ENCODE data around the gene STK10. TPM values are rescaled to one million over a fixed set of nuclear protein-coding genes. Genes with fewer than 3 reads are reported as not detected.

The STK10 gene
- total and polyA plus RNA-seq, 2 experiments from 2014 or later = 21.2 to 28.9 TPM

GRCh38 chr5:172234031-172234430, 46.0 kb upstream of the STK10 start:
- WGBS, 2 experiments (ENCODE audit: low coverage in 1 of 2, low lambda C conversion rate in 2 of 2, missing lambda C conversion rate in 2 of 2) = 95% methylated on average over 4 of the region's 4 CpGs
- no peak for DNase-seq
- peaks cover 78% of the 10 kb centered on the region for H3K79me2 ChIP-seq (ENCODE audit: insufficient read depth)
- peaks cover 35% of the 10 kb centered on the region for H3K36me3 ChIP-seq (ENCODE audit: low read depth)
- peaks cover 14% of the 10 kb centered on the region; the same call in 1 of the 2 replicates for H4K20me1 ChIP-seq (ENCODE audit: insufficient read depth)
- H3K27ac ChIP-seq = no peak overlapping the region
- no peak overlapping the region for H3K9ac ChIP-seq
- H3F3A ChIP-seq (ENCODE audit: insufficient read depth) = 0 out of 2 replicates have a peak, but pooled peaks cover 11% of the 10 kb centered on the region
- H3K9me2 ChIP-seq (ENCODE audit: insufficient read depth) = no peaks in the 10 kb centered on the region
- in situ Hi-C loops (cut with MboI) = no loop called here
- H3K4me3 ChIP-seq = no peak overlapping the region
- H3K9me3 ChIP-seq (ENCODE audit: low read depth) = no peaks in the 10 kb centered on the region
- no peak overlapping the region for H3K4me2 ChIP-seq (ENCODE audit: unreplicated experiment)
- no peaks in the 10 kb centered on the region for H3K27me3 ChIP-seq (replicated peaks; ENCODE audit: insufficient read depth)
- no peak overlapping the region for H2AFZ ChIP-seq
- peaks cover 15% of the 10 kb centered on the region; the same call in 1 of the 2 replicates for H3K4me1 ChIP-seq (ENCODE audit: insufficient read depth)
- no peak for TF ChIP-seq EZH2 (IDR thresholded peaks at IDR 0.05; ENCODE audit: insufficient read depth, poor library complexity, severe bottlenecking)
- no peak for TF ChIP-seq EZH2phosphoT487 (IDR thresholded peaks at IDR 0.05; ENCODE audit: insufficient read depth, low read depth)

- Histone ChIP-seq H3K4me3 (no peak overlapping the region), H3K36me3 (ENCODE audit: low read depth) (peaks cover 50% of the 10 kb centered on the region), H3K27me3 (replicated peaks; ENCODE audit: insufficient read depth) (no peaks in the 10 kb centered on the region), H3K4me2 (ENCODE audit: unreplicated experiment) (no peak overlapping the region), H3F3A (ENCODE audit: insufficient read depth) (no peaks in the 10 kb centered on the region), H3K79me2 (ENCODE audit: insufficient read depth) (peaks cover 56% of the 10 kb centered on the region), H3K9me3 (ENCODE audit: low read depth) (no peaks in the 10 kb centered on the region), H3K4me1 (ENCODE audit: insufficient read depth) (peaks cover under 1% of the 10 kb centered on the region; the same call in 1 of the 2 replicates), H3K27ac (no peak overlapping the region), H3K9ac (no peak overlapping the region), H4K20me1 (ENCODE audit: insufficient read depth) (peaks cover 3% of the 10 kb centered on the region; the same call in 1 of the 2 replicates), H2AFZ (no peak overlapping the region), H3K9me2 (ENCODE audit: insufficient read depth) (no peaks in the 10 kb centered on the region)
- 96 to 100% methylated on average over 1 of the region's 1 CpG for WGBS, 2 experiments (ENCODE audit: low coverage in 1 of 2, low lambda C conversion rate in 2 of 2, missing lambda C conversion rate in 2 of 2)
- no peak for TF ChIP-seq EZH2phosphoT487 (IDR thresholded peaks at IDR 0.05; ENCODE audit: insufficient read depth, low read depth)
- TF ChIP-seq EZH2 (IDR thresholded peaks at IDR 0.05; ENCODE audit: insufficient read depth, poor library complexity, severe bottlenecking) = no peak
- DNase-seq = no peak
- in situ Hi-C loops (cut with MboI) = no loop called here
These were observed 41.9 kb upstream of the STK10 start for GRCh38 chr5:172229904-172230303.

- no peaks in the 10 kb centered on the region for H3F3A ChIP-seq (ENCODE audit: insufficient read depth)
- no peaks in the 10 kb centered on the region for H3K4me1 ChIP-seq (ENCODE audit: insufficient read depth)
- H3K27ac ChIP-seq = no peak overlapping the region
- H3K27me3 ChIP-seq (replicated peaks; ENCODE audit: insufficient read depth) = no peaks in the 10 kb centered on the region
- no peak for DNase-seq
- H3K9me2 ChIP-seq (ENCODE audit: insufficient read depth) = no peaks in the 10 kb centered on the region
- in situ Hi-C loops (cut with MboI) = no loop called here
- H3K4me2 ChIP-seq (ENCODE audit: unreplicated experiment) = no peak overlapping the region
- H2AFZ ChIP-seq = no peak overlapping the region
- peaks cover 62% of the 10 kb centered on the region for H3K79me2 ChIP-seq (ENCODE audit: insufficient read depth)
- H3K9ac ChIP-seq = no peak overlapping the region
- H3K9me3 ChIP-seq (ENCODE audit: low read depth) = no peaks in the 10 kb centered on the region
- TF ChIP-seq EZH2 (IDR thresholded peaks at IDR 0.05; ENCODE audit: insufficient read depth, poor library complexity, severe bottlenecking) (no peak), EZH2phosphoT487 (IDR thresholded peaks at IDR 0.05; ENCODE audit: insufficient read depth, low read depth) (no peak)
- peaks cover 23% of the 10 kb centered on the region; the same call in 1 of the 2 replicates for H3K36me3 ChIP-seq (ENCODE audit: low read depth)
- H4K20me1 ChIP-seq (ENCODE audit: insufficient read depth) = 0 out of 2 replicates have a peak, but pooled peaks cover 3% of the 10 kb centered on the region
- WGBS, 2 experiments (ENCODE audit: low coverage in 1 of 2, low lambda C conversion rate in 2 of 2, missing lambda C conversion rate in 2 of 2) = 92 to 100% methylated on average over 1 of the region's 1 CpG
- H3K4me3 ChIP-seq = no peak overlapping the region
These were observed 37.0 kb upstream of the STK10 start for GRCh38 chr5:172224996-172225395.

- H3K9ac ChIP-seq = no peak overlapping the region
- H2AFZ ChIP-seq = no peak overlapping the region
- no peak overlapping the region for H3K4me2 ChIP-seq (ENCODE audit: unreplicated experiment)
- no peaks in the 10 kb centered on the region for H3K9me3 ChIP-seq (ENCODE audit: low read depth)
- no peak for TF ChIP-seq EZH2 (IDR thresholded peaks at IDR 0.05; ENCODE audit: insufficient read depth, poor library complexity, severe bottlenecking)
- no peak for TF ChIP-seq EZH2phosphoT487 (IDR thresholded peaks at IDR 0.05; ENCODE audit: insufficient read depth, low read depth)
- no peak overlapping the region for H3K4me3 ChIP-seq
- H3K79me2 ChIP-seq (ENCODE audit: insufficient read depth) = peaks cover 64% of the 10 kb centered on the region
- no peaks in the 10 kb centered on the region for H3K9me2 ChIP-seq (ENCODE audit: insufficient read depth)
- H3K27ac ChIP-seq = no peak overlapping the region
- no peaks in the 10 kb centered on the region for H3F3A ChIP-seq (ENCODE audit: insufficient read depth)
- H4K20me1 ChIP-seq (ENCODE audit: insufficient read depth) = 0 out of 2 replicates have a peak, but pooled peaks cover 3% of the 10 kb centered on the region
- no peaks in the 10 kb centered on the region for H3K4me1 ChIP-seq (ENCODE audit: insufficient read depth)
- peaks cover 20% of the 10 kb centered on the region for H3K36me3 ChIP-seq (ENCODE audit: low read depth)
- no peak for DNase-seq
- in situ Hi-C loops (cut with MboI) = no loop called here
- no peaks in the 10 kb centered on the region for H3K27me3 ChIP-seq (replicated peaks; ENCODE audit: insufficient read depth)
- WGBS, 2 experiments (ENCODE audit: low coverage in 1 of 2, low lambda C conversion rate in 2 of 2, missing lambda C conversion rate in 2 of 2) = 94 to 97% methylated on average over 10 of the region's 10 CpGs
These were observed 36.2 kb upstream of the STK10 start for GRCh38 chr5:172223901-172224873.
